A549 (cell line): Measurements from ENCODE around the gene FBXO3. TPM values are rescaled to one million over a fixed set of nuclear protein-coding genes. Genes with fewer than 3 reads are reported as not detected.

Source experiments
- ATAC-seq, 2 experiments: fragments of 200-7000 bp in 1 of 2; fragments of >200 bp in 1 of 2; cut with Nextera tagmentation in 1 of 2; cut with Tn5 transposase in 1 of 2; 3 replicates each; pipeline versions ENCODE4 v1.8.0 to v1.9.1; 2018 to 2020; ENCODE audit warnings: mild to moderate bottlenecking in 1 of 2, moderate library complexity in 1 of 2
- CTCF ChIA-PET: fragments of 300-600 bp; sonication (Branson Sonifier 250); formaldehyde crosslinking; extraction: SDS; loops from one replicate; lab custom pipeline; 2021; ENCODE audit warnings: antibody characterized with exemption, inconsistent platforms; lab: Yijun Ruan, JAX
- POLR2A ChIA-PET: fragments of 350-600 bp; formaldehyde crosslinking; extraction: SDS; loops from one replicate; lab custom pipeline; 2021; ENCODE audit warnings: antibody characterized with exemption, inconsistent platforms; lab: Yijun Ruan, JAX
- DNase-seq, 2 experiments: peaks; one replicate each; pipeline versions ENCODE4 v3.0.0 to v3.0.0-alpha.2; 2011 to 2016; ENCODE audit warnings: low read depth in 1 of 2, low spot score in 1 of 2
- FAIRE-seq: peaks from 2 replicates; lab custom pipeline; 2011; peaks lifted over from hg19 to GRCh38; lab: Jason Lieb, UNC
- H3K27ac ChIP-seq, 2 experiments: fragments of >200 bp; sonication (Bioruptor Twin); formaldehyde crosslinking; 3 replicates each; pipeline ENCODE4 v1.5.1; 2016 to 2017
- H3K4me1 ChIP-seq: fragments of >200 bp; sonication (Bioruptor Twin); formaldehyde crosslinking; 3 replicates; pipeline ENCODE4 v1.6.1; 2016
- H3K4me2 ChIP-seq: fragments of >200 bp; sonication (Bioruptor Twin); formaldehyde crosslinking; 3 replicates; pipeline ENCODE4 v1.6.1; 2016
- H3K4me3 ChIP-seq: fragments of >200 bp; sonication (Bioruptor Twin); formaldehyde crosslinking; 3 replicates; pipeline ENCODE4 v1.5.1; 2016
- H3K9me3 ChIP-seq: fragments of >200 bp; sonication (Bioruptor Twin); formaldehyde crosslinking; 3 replicates; pipeline ENCODE4 v1.6.1; 2016
- CBX8 ChIP-seq: fragments of 200-600 bp; sonication (generic); IDR thresholded peaks from 2 replicates; pipeline ENCODE4 v1.6.1; 2016
- CEBPB ChIP-seq, 2 experiments: fragments of >200 bp in 1 of 2; sonication (Bioruptor Twin) in 1 of 2; formaldehyde crosslinking in 1 of 2; IDR thresholded peaks; 2 replicates each; pipeline ENCODE4 v1.6.1; 2012 to 2016
- CHD4 ChIP-seq: fragments of 200-600 bp; sonication (generic); IDR thresholded peaks from 2 replicates; pipeline ENCODE4 v1.6.1; 2016; ENCODE audit warnings: antibody characterized with exemption, mild to moderate bottlenecking, borderline replicate concordance
- EHF ChIP-seq: fragments of 250-450 bp; sonication (Bioruptor Pico); IDR thresholded peaks from 2 replicates; pipeline ENCODE4 v1.5.0; 2020; ENCODE audit warnings: mild to moderate bottlenecking
- EHMT2 ChIP-seq: fragments of 200-600 bp; sonication (generic); IDR thresholded peaks from 2 replicates; pipeline ENCODE4 v1.6.1; 2016; ENCODE audit warnings: antibody characterized with exemption, low read depth, mild to moderate bottlenecking, moderate library complexity
- FOSB ChIP-seq: fragments of 250-450 bp; sonication (Bioruptor Pico); IDR thresholded peaks from 2 replicates; pipeline ENCODE4 v1.5.0; 2020; ENCODE audit warnings: mild to moderate bottlenecking, moderate library complexity
- FOSL2 ChIP-seq, 2 experiments: fragments of 450-650 bp in 1 of 2; fragments of >200 bp in 1 of 2; sonication (Bioruptor Twin) in 1 of 2; formaldehyde crosslinking; IDR thresholded peaks; 2 replicates each; pipeline versions ENCODE4 v1.5.0 to v1.6.1; 2016 to 2020; ENCODE audit warnings: mild to moderate bottlenecking in 1 of 2, moderate library complexity in 1 of 2
- FOXS1 ChIP-seq: fragments of 250-450 bp; sonication (Bioruptor Pico); IDR thresholded peaks from 2 replicates; pipeline ENCODE4 v1.5.0; 2020; ENCODE audit warnings: mild to moderate bottlenecking, moderate library complexity
- HOXA7 ChIP-seq: fragments of 250-450 bp; sonication (Bioruptor Pico); IDR thresholded peaks from 2 replicates; pipeline ENCODE4 v1.5.0; 2020; ENCODE audit warnings: mild to moderate bottlenecking, moderate library complexity
- HOXB13 ChIP-seq: fragments of 250-450 bp; sonication (Bioruptor Pico); IDR thresholded peaks from 2 replicates; pipeline ENCODE4 v1.5.0; 2020; ENCODE audit warnings: low read depth, mild to moderate bottlenecking, moderate library complexity
- RFX5 ChIP-seq: fragments of 450-650 bp; IDR thresholded peaks from 2 replicates; pipeline ENCODE4 v1.7.1; 2014; ENCODE audit warnings: antibody characterized with exemption, mild to moderate bottlenecking, moderate library complexity
- RNF2 ChIP-seq: fragments of 200-600 bp; sonication (generic); IDR thresholded peaks from 2 replicates; pipeline ENCODE4 v1.6.1; 2016; ENCODE audit warnings: low read depth, mild to moderate bottlenecking, antibody characterized with exemption, moderate library complexity, borderline replicate concordance
- SMC3 ChIP-seq: fragments of >200 bp; sonication (Bioruptor Twin); formaldehyde crosslinking; IDR thresholded peaks from 3 replicates; pipeline ENCODE4 v1.6.1; 2018; ENCODE audit warnings: inconsistent platforms
- WGBS: methylation state at CpG from one replicate; pipeline ENCODE4 v1.1.6; 2017; ENCODE audit errors: missing lambda C conversion rate; 5-methylcytosine and 5-hydroxymethylcytosine counted together
- polyA plus RNA-seq, 4 experiments: library from polyadenylated mRNA; depleted of rRNA in 3 of 4; stranded (reverse); fragments of >200 nt; fragmentation: RNase III in 1 of 4; extraction: RNeasy Plus Mini Kit Qiagen cat#74134 plus additional on column Dnase treatment in 1 of 4; gene quantifications; 2 replicates in 3 of 4; 3 replicates in 1 of 4; pipeline ENCODE4 v1.2.3, GENCODE V29; 2011 to 2017
- TF ChIP-seq, protein P1 (sequence below): fragments of 200-600 bp; sonication (generic); IDR thresholded peaks from 2 replicates; pipeline ENCODE4 v1.6.1; 2016; ENCODE audit warnings: antibody characterized with exemption, mild to moderate bottlenecking, moderate library complexity
- TF ChIP-seq, protein P2 (sequence below): fragments of 250-450 bp; sonication (Bioruptor Pico); IDR thresholded peaks from 2 replicates; pipeline ENCODE4 v1.5.0; 2021; ENCODE audit warnings: mild to moderate bottlenecking, moderate library complexity, borderline replicate concordance
- TF ChIP-seq, protein P3 (sequence below): IDR thresholded peaks from 2 replicates; pipeline ENCODE4 v1.6.1; 2012
- TF ChIP-seq, protein P4 (sequence below): fragments of >200 bp; sonication (Bioruptor Twin); formaldehyde crosslinking; IDR thresholded peaks from 3 replicates; pipeline ENCODE4 v1.5.1; 2016

The FBXO3 gene
- polyA plus RNA-seq, 2 of the 4 experiments (the other 2 are of a cell fraction), result 22.5 to 42.6 TPM

DNA sequence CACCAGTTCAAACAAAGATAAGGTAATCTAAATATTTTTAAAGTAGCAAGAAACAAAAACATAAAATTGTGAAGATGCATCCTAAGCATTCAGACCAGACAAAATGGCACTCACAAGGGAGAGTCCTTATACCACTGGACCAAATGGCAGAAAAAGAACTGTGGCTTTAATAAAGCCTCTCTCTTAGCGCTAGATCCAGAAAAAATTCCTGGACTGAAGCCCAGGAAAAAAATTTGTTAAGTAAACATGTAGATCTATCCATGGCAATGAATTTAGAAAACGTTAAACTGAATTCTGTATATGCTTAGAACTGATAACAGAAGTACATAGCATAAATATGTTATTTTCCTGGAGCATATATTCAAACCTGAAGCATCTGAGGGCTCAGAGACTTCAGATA lies 26.3 kb downstream of the FBXO3 start:
- DNase-seq (no peak), ATAC-seq (no peak; a peak in 1 of 6 replicates), FAIRE-seq (no peak)
- Histone ChIP-seq H3K4me1 (peaks cover 13% of the 10 kb centered on the region), H3K4me3 (no peak overlapping the region), H3K4me2 (peak overlapping the region; percentile 43; the same call in 2 of the 3 replicates), H3K27ac (no peak overlapping the region), H3K9me3 (no peaks in the 10 kb centered on the region)
- TF ChIP-seq, protein P1, sequence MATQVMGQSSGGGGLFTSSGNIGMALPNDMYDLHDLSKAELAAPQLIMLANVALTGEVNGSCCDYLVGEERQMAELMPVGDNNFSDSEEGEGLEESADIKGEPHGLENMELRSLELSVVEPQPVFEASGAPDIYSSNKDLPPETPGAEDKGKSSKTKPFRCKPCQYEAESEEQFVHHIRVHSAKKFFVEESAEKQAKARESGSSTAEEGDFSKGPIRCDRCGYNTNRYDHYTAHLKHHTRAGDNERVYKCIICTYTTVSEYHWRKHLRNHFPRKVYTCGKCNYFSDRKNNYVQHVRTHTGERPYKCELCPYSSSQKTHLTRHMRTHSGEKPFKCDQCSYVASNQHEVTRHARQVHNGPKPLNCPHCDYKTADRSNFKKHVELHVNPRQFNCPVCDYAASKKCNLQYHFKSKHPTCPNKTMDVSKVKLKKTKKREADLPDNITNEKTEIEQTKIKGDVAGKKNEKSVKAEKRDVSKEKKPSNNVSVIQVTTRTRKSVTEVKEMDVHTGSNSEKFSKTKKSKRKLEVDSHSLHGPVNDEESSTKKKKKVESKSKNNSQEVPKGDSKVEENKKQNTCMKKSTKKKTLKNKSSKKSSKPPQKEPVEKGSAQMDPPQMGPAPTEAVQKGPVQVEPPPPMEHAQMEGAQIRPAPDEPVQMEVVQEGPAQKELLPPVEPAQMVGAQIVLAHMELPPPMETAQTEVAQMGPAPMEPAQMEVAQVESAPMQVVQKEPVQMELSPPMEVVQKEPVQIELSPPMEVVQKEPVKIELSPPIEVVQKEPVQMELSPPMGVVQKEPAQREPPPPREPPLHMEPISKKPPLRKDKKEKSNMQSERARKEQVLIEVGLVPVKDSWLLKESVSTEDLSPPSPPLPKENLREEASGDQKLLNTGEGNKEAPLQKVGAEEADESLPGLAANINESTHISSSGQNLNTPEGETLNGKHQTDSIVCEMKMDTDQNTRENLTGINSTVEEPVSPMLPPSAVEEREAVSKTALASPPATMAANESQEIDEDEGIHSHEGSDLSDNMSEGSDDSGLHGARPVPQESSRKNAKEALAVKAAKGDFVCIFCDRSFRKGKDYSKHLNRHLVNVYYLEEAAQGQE, result no peak
- TF ChIP-seq EHMT2, result peak; percentile 20; the same call in 1 of the 2 replicates
- ChIA-PET CTCF (no interaction called here), POLR2A (no interaction called here)
- WGBS, result 13% methylated on average over 2 of the region's 2 CpGs

DNA sequence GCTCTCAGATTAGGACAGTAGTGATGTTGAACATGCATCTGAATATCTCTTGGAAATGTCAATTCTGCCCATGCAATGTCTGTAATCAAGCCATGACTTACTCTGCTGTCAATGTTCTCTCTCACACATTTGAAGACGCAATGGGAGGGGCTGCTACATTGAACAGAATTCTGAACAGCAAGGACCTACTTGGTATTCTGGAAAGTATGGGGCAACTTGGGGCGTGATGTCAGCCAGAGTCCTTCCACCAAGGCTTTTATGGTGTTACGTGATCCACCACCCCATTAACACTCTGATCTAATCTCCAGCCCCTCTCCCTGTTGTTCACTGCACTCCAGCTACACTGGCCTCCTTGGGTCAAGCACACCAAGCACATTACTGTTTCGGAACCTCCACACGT lies 31.0 kb downstream of the FBXO3 start:
- DNase-seq, result no peak
- no peaks in the 10 kb centered on the region for H3K9me3 ChIP-seq
- TF ChIP-seq RFX5 (no peak), EHF (CRISPR knock-in tag) (no peak), RNF2 (no peak), FOXS1 (no peak), CHD4 (no peak), CBX8 (no peak), HOXB13 (CRISPR knock-in tag) (no peak), HOXA7 (no peak), FOSL2 (IDR thresholded peaks at IDR 0.05) (no peak), FOSL2 (CRISPR knock-in tag; IDR thresholded peaks at IDR 0.05) (no peak)
- TF ChIP-seq, protein P2, sequence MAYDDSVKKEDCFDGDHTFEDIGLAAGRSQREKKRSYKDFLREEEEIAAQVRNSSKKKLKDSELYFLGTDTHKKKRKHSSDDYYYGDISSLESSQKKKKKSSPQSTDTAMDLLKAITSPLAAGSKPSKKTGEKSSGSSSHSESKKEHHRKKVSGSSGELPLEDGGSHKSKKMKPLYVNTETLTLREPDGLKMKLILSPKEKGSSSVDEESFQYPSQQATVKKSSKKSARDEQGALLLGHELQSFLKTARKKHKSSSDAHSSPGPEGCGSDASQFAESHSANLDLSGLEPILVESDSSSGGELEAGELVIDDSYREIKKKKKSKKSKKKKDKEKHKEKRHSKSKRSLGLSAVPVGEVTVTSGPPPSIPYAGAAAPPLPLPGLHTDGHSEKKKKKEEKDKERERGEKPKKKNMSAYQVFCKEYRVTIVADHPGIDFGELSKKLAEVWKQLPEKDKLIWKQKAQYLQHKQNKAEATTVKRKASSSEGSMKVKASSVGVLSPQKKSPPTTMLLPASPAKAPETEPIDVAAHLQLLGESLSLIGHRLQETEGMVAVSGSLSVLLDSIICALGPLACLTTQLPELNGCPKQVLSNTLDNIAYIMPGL (CRISPR knock-in tag), result no peak
- TF ChIP-seq, protein P3, sequence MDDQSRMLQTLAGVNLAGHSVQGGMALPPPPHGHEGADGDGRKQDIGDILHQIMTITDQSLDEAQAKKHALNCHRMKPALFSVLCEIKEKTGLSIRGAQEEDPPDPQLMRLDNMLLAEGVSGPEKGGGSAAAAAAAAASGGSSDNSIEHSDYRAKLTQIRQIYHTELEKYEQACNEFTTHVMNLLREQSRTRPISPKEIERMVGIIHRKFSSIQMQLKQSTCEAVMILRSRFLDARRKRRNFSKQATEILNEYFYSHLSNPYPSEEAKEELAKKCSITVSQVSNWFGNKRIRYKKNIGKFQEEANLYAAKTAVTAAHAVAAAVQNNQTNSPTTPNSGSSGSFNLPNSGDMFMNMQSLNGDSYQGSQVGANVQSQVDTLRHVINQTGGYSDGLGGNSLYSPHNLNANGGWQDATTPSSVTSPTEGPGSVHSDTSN, result no peak
- TF ChIP-seq, all 56 proteins: peak for 0
- Histone ChIP-seq H3K4me2 (no peak overlapping the region), H3K4me3 (no peak overlapping the region), H3K27ac (no peak overlapping the region), H3K4me1 (peaks cover 20% of the 10 kb centered on the region)
- CTCF ChIA-PET, result interaction anchor here (0.7 to 3.1 kb wide), 32 partner anchors 8 to 385 kb away, joined by 3 to 45 read pairs (median 6); partner anchors contain the start of genes C11orf91, FBXO3 and KIAA1549L
- 89% methylated on average over 5 of the region's 5 CpGs for WGBS
- FAIRE-seq (no peak), ATAC-seq (no peak; a peak in 1 of 6 replicates)
- POLR2A ChIA-PET, result interaction anchor here (1.7 kb wide), 1 partner anchor 52 kb away, joined by 17 read pairs; no protein-coding TSS in a partner anchor

DNA sequence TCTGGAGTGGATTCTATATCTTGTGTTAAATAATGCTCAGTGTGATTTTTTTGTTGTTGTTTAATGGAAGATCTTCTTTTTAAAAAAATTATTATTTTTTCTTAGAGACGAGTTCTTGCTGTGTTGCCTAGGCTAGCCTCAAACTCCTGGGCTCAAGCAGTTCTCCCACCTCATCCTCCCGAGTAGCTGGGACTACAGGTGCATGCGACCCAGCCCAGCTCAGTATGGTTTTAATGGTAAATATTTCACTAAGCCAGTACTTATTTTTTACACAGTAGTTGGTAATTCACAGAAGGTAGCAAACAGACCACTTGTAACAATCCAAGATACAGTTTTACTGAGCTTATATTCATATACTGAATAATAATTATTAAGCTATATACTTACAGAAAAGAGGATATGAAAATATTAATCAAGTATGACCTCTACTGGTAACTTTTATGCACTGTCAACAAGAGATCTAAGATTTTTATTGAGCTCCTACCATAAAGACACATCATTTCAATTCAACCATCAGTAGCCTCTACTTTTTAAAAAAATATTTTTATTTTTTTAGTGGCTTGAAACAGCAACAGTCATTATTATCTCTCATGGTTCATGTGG lies 32.0 kb downstream of the FBXO3 start:
- peaks cover 21% of the 10 kb centered on the region for H3K4me1 ChIP-seq
- no peaks in the 10 kb centered on the region for H3K9me3 ChIP-seq
- H3K27ac ChIP-seq, result peak overlapping the region; percentile 16; a peak in 2 of 6 replicates
- WGBS, result 59% methylated on average over 3 of the region's 3 CpGs
- FAIRE-seq (no peak), ATAC-seq (peak; percentile 76 to 82; a peak in 4 of 6 replicates), DNase-seq (no peak)
- ChIA-PET POLR2A (interaction anchor here (0.6 to 1.7 kb wide), 4 partner anchors 26 to 367 kb away, joined by 3 to 17 read pairs (median 7); partner anchors contain the start of gene C11orf91), CTCF (interaction anchor here (0.5 to 3.1 kb wide), 52 partner anchors 9 to 884 kb away, joined by 3 to 45 read pairs (median 5); partner anchors contain the start of genes C11orf91, FBXO3 and KIAA1549L)
- H3K4me3 ChIP-seq, result no peak overlapping the region
- no peak overlapping the region; the same call in 2 of the 3 replicates for H3K4me2 ChIP-seq
- TF ChIP-seq FOSB (CRISPR knock-in tag), result no peak
- no peak for TF ChIP-seq CEBPB (IDR thresholded peaks at IDR 0.05)
- TF ChIP-seq, protein P4, sequence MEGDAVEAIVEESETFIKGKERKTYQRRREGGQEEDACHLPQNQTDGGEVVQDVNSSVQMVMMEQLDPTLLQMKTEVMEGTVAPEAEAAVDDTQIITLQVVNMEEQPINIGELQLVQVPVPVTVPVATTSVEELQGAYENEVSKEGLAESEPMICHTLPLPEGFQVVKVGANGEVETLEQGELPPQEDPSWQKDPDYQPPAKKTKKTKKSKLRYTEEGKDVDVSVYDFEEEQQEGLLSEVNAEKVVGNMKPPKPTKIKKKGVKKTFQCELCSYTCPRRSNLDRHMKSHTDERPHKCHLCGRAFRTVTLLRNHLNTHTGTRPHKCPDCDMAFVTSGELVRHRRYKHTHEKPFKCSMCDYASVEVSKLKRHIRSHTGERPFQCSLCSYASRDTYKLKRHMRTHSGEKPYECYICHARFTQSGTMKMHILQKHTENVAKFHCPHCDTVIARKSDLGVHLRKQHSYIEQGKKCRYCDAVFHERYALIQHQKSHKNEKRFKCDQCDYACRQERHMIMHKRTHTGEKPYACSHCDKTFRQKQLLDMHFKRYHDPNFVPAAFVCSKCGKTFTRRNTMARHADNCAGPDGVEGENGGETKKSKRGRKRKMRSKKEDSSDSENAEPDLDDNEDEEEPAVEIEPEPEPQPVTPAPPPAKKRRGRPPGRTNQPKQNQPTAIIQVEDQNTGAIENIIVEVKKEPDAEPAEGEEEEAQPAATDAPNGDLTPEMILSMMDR, result peak; percentile 77
- peak; percentile 74 for TF ChIP-seq SMC3
- TF ChIP-seq, protein P2 (CRISPR knock-in tag), result no peak
